HG03342 (cell line): Measurements from ENCODE around the gene NUP153.
"Not testable (repeated sequence)": the region's sequence is repeated elsewhere in the genome, so short reads cannot be mapped to it uniquely, and the experiment has no call there.

Experiments
- ATAC-seq: cut with Tn5 transposase; IDR thresholded peaks from one replicate; pipeline ENCODE4 v1.9.1; 2021; ENCODE audit warnings: mild to moderate bottlenecking, moderate library complexity; ENCODE audit not compliant: unreplicated experiment

The NUP153 gene

GRCh38 chr6:17706580-17707370 is at the start of gene NUP153:
Gene NUP153 (minus strand): TSS chr6:17706925. CDS start chr6:17706387, 538 bp downstream.
- ATAC-seq, result peak; percentile 67

- no peak for ATAC-seq
These were observed 47.5 kb upstream of the NUP153 start for GRCh38 chr6:17754254-17754653.

- not testable (repeated sequence) for ATAC-seq
These were observed 38.6 kb upstream of the NUP153 start for GRCh38 chr6:17745324-17745723.

GRCh38 chr6:17744757-17745308 is 38.1 kb upstream of the NUP153 start:
- ATAC-seq, result not testable (repeated sequence)

GRCh38 chr6:17744019-17744756 is 37.5 kb upstream of the NUP153 start:
- no peak for ATAC-seq

- no peak for ATAC-seq
These were observed 34.8 kb upstream of the NUP153 start for GRCh38 chr6:17741507-17741906.

GRCh38 chr6:17740559-17741220 is 34.0 kb upstream of the NUP153 start:
- ATAC-seq, result no peak

- ATAC-seq, result no peak
These were observed 31.1 kb upstream of the NUP153 start for GRCh38 chr6:17737704-17738252.

- not testable (repeated sequence) for ATAC-seq
These were observed 28.6 kb upstream of the NUP153 start for GRCh38 chr6:17735311-17735710.

GRCh38 chr6:17730078-17730704 is 23.5 kb upstream of the NUP153 start:
- ATAC-seq, result no peak

GRCh38 chr6:17729223-17730077 is 22.7 kb upstream of the NUP153 start:
- no peak for ATAC-seq

- ATAC-seq, result no peak
These were observed 22.0 kb upstream of the NUP153 start for GRCh38 chr6:17728551-17729222.

- no peak for ATAC-seq
These were observed 18.4 kb upstream of the NUP153 start for GRCh38 chr6:17725083-17725482.

- no peak for ATAC-seq
These were observed 17.6 kb upstream of the NUP153 start for GRCh38 chr6:17724341-17724740.

- no peak for ATAC-seq
These were observed 14.9 kb upstream of the NUP153 start for GRCh38 chr6:17721671-17722070.

GRCh38 chr6:17719323-17720041 is 12.8 kb upstream of the NUP153 start:
- no peak for ATAC-seq

- ATAC-seq, result no peak
These were observed 9.5 kb upstream of the NUP153 start for GRCh38 chr6:17716221-17716620.
